Endothelial cell of umbilical vein (primary cell): Measurements from ENCODE around the gene NRBP1. TPM values are rescaled to one million over a fixed set of nuclear protein-coding genes. Genes with fewer than 3 reads are reported as not detected.

ENCODE experiments used
- BruUV-seq: library from RNA; stranded (reverse); fragments of 400-500 nt; replicated peaks from 2 replicates; lab custom pipeline; 2021; lab: Mats Ljungman, UMichigan
- CTCF ChIA-PET: fragments of 300-600, 350-600 bp; sonication (Branson Sonifier 250); formaldehyde crosslinking; loops from one replicate; lab custom pipeline; 2021; ENCODE audit warnings: antibody characterized with exemption, inconsistent platforms; lab: Charles Lee
- POLR2A ChIA-PET: fragments of 300-600, 350-600 bp; sonication (Branson Sonifier 250); formaldehyde crosslinking; loops from one replicate; lab custom pipeline; 2021; ENCODE audit warnings: antibody characterized with exemption, inconsistent platforms; lab: Charles Lee
- DNase-seq: peaks from one replicate; pipeline ENCODE4 v3.0.0-alpha.2; 2011; ENCODE audit warnings: low read depth, low spot score
- FAIRE-seq: peaks from 2 replicates; lab custom pipeline; 2011; peaks lifted over from hg19 to GRCh38; lab: Jason Lieb, UNC
- H2AFZ ChIP-seq: 2 replicates; pipeline ENCODE4 v1.6.0; 2012; ENCODE audit warnings: low read depth, low read length, control low read depth, inconsistent platforms
- H3K27ac ChIP-seq: 2 replicates; pipeline ENCODE4 v1.5.1; 2011; ENCODE audit warnings: low read depth, mild to moderate bottlenecking, control low read depth, low read length, moderate library complexity; ENCODE audit not compliant: insufficient read depth
- H3K27me3 ChIP-seq, 2 experiments: 2 replicates each; pipeline versions ENCODE4 v1.6.0 to v1.6.1; 2011; ENCODE audit warnings: low read length in 2 of 2, mixed read lengths in 1 of 2; ENCODE audit not compliant: control insufficient read depth in 2 of 2, insufficient read depth in 2 of 2
- H3K36me3 ChIP-seq, 2 experiments: 2 replicates in 1 of 2; 3 replicates in 1 of 2; pipeline ENCODE4 v1.5.1; 2011; ENCODE audit warnings: low read length in 2 of 2, mild to moderate bottlenecking in 1 of 2, moderate library complexity in 1 of 2; ENCODE audit not compliant: control insufficient read depth in 2 of 2, insufficient read depth in 2 of 2; ENCODE audit errors: extremely low read depth in 1 of 2
- H3K4me1 ChIP-seq: 3 replicates; pipeline ENCODE4 v1.5.1; 2011; ENCODE audit warnings: mild to moderate bottlenecking, low read length; ENCODE audit not compliant: control insufficient read depth, insufficient read depth; ENCODE audit errors: extremely low read depth
- H3K4me2 ChIP-seq: 2 replicates; pipeline ENCODE4 v1.6.1; 2011; ENCODE audit warnings: low read length, control low read depth, mixed read lengths; ENCODE audit not compliant: insufficient read depth
- H3K4me3 ChIP-seq, 3 experiments: fragments of 200-600 bp in 1 of 3; sonication (generic), shearing (Covaris generic) in 1 of 3; replicated peaks in 1 of 3; 2 replicates each; pipeline ENCODE4 v1.5.1; 2011 to 2016; ENCODE audit warnings: control low read depth in 3 of 3, low read length in 3 of 3, mild to moderate bottlenecking in 2 of 3, inconsistent platforms in 1 of 3, low read depth in 1 of 3, moderate library complexity in 1 of 3; ENCODE audit not compliant: insufficient read depth in 1 of 3
- H3K79me2 ChIP-seq: 2 replicates; pipeline ENCODE4 v1.6.0; 2012; ENCODE audit warnings: low read length, inconsistent platforms; ENCODE audit not compliant: control insufficient read depth, insufficient read depth
- H3K9ac ChIP-seq: replicated peaks from 2 replicates; pipeline ENCODE3; 2011; ENCODE audit warnings: low read length, control low read depth; ENCODE audit not compliant: insufficient read depth; ENCODE audit errors: extremely low read depth
- H3K9me1 ChIP-seq: replicated peaks from 3 replicates; pipeline ENCODE4 v1.6.0; 2011; ENCODE audit warnings: mild to moderate bottlenecking, low read length; ENCODE audit not compliant: control insufficient read depth, insufficient read depth; ENCODE audit errors: extremely low read depth
- H3K9me3 ChIP-seq: replicated peaks from 2 replicates; pipeline ENCODE4 v1.5.1; 2012; ENCODE audit warnings: low read length, inconsistent platforms; ENCODE audit not compliant: control insufficient read depth, insufficient read depth
- H4K20me1 ChIP-seq: replicated peaks from 2 replicates; pipeline ENCODE3; 2011; ENCODE audit warnings: mild to moderate bottlenecking, low read length; ENCODE audit not compliant: control insufficient read depth, insufficient read depth; ENCODE audit errors: extremely low read depth
- EZH2 ChIP-seq: IDR thresholded peaks from 2 replicates; pipeline ENCODE4 v1.6.1; 2012; ENCODE audit warnings: borderline replicate concordance, low read depth, mild to moderate bottlenecking, moderate library complexity, low read length, inconsistent platforms; ENCODE audit not compliant: severe bottlenecking
- FOS ChIP-seq: IDR thresholded peaks from 2 replicates; pipeline ENCODE4 v1.6.1; 2011; ENCODE audit warnings: mild to moderate bottlenecking, low read length, moderate library complexity, borderline replicate concordance; ENCODE audit not compliant: insufficient read depth
- GATA2 ChIP-seq: IDR thresholded peaks from 2 replicates; pipeline ENCODE4 v1.7.0; 2011; ENCODE audit warnings: low read depth, mild to moderate bottlenecking, moderate library complexity, mixed read lengths, low read length; ENCODE audit not compliant: insufficient read length, insufficient read depth
- JUN ChIP-seq: IDR thresholded peaks from 2 replicates; pipeline ENCODE4 v1.6.1; 2011; ENCODE audit warnings: borderline replicate concordance, low read depth; ENCODE audit not compliant: insufficient read length, insufficient read depth
- MYC ChIP-seq: IDR thresholded peaks from one replicate; pipeline ENCODE4 v1.6.1; 2011; ENCODE audit warnings: mild to moderate bottlenecking, low read depth, low read length
- POLR2A ChIP-seq: IDR thresholded peaks from 2 replicates; pipeline ENCODE4 v1.6.1; 2012; ENCODE audit warnings: low read depth, mild to moderate bottlenecking, control low read depth, low read length
- POLR2AphosphoS5 ChIP-seq: IDR thresholded peaks from 2 replicates; pipeline ENCODE4 v1.6.1; 2012; ENCODE audit warnings: low read depth, mild to moderate bottlenecking, control low read depth, low read length, moderate library complexity; ENCODE audit not compliant: insufficient read depth
- dilution Hi-C: fragments of 300-500 bp; cut with MboI; formaldehyde crosslinking; loops from one replicate; pipeline ENCODE4 v1.15.0; 2019; ENCODE audit warnings: low sequenced_read_pairs; ENCODE audit not compliant: extremely low pct_ligation_motif_present
- intact Hi-C: fragments of 100-400 bp; cut with micrococcal nuclease; formaldehyde crosslinking; loops from one replicate; pipeline ENCODE4 v1.10.0; 2022
- polyA plus RNA-seq, 4 experiments: library from polyadenylated mRNA; depleted of rRNA in 3 of 4; stranded (reverse) in 3 of 4; unstranded in 1 of 4; fragments of >200 nt; gene quantifications; 2 replicates each; pipeline versions ENCODE4 v1.2.1 to v1.2.3, GENCODE V29; 2011 to 2012; ENCODE audit warnings: missing spikeins in 1 of 4
- total RNA-seq: library from RNA; stranded (reverse); gene quantifications from 2 replicates; pipeline ENCODE4 v1.2.3, GENCODE V29; 2021
- TF ChIP-seq, protein P1 (sequence below), 2 donors: IDR thresholded peaks; 1 replicate in 1 of 2; 2 replicates in 1 of 2; pipeline ENCODE4 v1.5.1; 2011; ENCODE audit warnings: low read length in 2 of 2, mild to moderate bottlenecking in 2 of 2, moderate library complexity in 2 of 2, control low read depth in 1 of 2, inconsistent platforms in 1 of 2, low read depth in 1 of 2; ENCODE audit not compliant: insufficient read depth in 1 of 2; ENCODE audit errors: extremely low read depth in 1 of 2
- TF ChIP-seq, protein P2 (sequence below): IDR thresholded peaks from 2 replicates; pipeline ENCODE4 v1.6.1; 2011; ENCODE audit not compliant: insufficient read depth, insufficient read length

The NRBP1 gene
- total and polyA plus RNA-seq, 2 donors (not counting 3 experiments of a cell fraction or from before 2014, with no cell fraction given), result 130 to 169 TPM

GRCh38 chr2:27428978-27429541, 629 bp downstream of the NRBP1 start:
- Histone ChIP-seq H3K9me3 (no peaks in the 10 kb centered on the region), H3K9ac (peak overlapping the region; percentile 97), H3K4me1 (peaks cover 26% of the 10 kb centered on the region), H4K20me1 (no peaks in the 10 kb centered on the region), H3K9me1 (no peaks in the 10 kb centered on the region), H3K79me2 (peaks cover 39% of the 10 kb centered on the region), H3K4me2 (peak overlapping the region; percentile 78), H2AFZ (peak overlapping the region; percentile 70), H3K27ac (peak overlapping the region; percentile 86), H3K4me3 (peak overlapping the region; percentile 68 to 93 (median 86)), H3K27me3 (no peaks in the 10 kb centered on the region), H3K36me3 (peaks cover 6 to 8% of the 10 kb centered on the region in 2 experiments)
- dilution Hi-C loops, result no loop called here
- peak; percentile 82 for FAIRE-seq
- TF ChIP-seq GATA2 (no peak), FOS (no peak), EZH2 (no peak), MYC (no peak), POLR2A (no peak), POLR2AphosphoS5 (no peak), JUN (no peak)
- TF ChIP-seq, protein P1, sequence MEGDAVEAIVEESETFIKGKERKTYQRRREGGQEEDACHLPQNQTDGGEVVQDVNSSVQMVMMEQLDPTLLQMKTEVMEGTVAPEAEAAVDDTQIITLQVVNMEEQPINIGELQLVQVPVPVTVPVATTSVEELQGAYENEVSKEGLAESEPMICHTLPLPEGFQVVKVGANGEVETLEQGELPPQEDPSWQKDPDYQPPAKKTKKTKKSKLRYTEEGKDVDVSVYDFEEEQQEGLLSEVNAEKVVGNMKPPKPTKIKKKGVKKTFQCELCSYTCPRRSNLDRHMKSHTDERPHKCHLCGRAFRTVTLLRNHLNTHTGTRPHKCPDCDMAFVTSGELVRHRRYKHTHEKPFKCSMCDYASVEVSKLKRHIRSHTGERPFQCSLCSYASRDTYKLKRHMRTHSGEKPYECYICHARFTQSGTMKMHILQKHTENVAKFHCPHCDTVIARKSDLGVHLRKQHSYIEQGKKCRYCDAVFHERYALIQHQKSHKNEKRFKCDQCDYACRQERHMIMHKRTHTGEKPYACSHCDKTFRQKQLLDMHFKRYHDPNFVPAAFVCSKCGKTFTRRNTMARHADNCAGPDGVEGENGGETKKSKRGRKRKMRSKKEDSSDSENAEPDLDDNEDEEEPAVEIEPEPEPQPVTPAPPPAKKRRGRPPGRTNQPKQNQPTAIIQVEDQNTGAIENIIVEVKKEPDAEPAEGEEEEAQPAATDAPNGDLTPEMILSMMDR (IDR thresholded peaks at IDR 0.05; ENCODE audit: extremely low read depth in 1 of 2, insufficient read depth in 1 of 2, low read depth in 1 of 2, low read length in 2 of 2), result no peak
- TF ChIP-seq, protein P2, sequence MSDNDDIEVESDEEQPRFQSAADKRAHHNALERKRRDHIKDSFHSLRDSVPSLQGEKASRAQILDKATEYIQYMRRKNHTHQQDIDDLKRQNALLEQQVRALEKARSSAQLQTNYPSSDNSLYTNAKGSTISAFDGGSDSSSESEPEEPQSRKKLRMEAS, result no peak
- ChIA-PET CTCF (interaction anchor here (0.6 to 4.9 kb wide), 10 partner anchors 14 to 254 kb away, joined by 3 to 75 read pairs (median 4); partner anchors contain the start of genes PPM1G, SLC4A1AP, SUPT7L and ZNF513), POLR2A (interaction anchor here (0.6 to 2.6 kb wide), 2 partner anchors 20 to 109 kb away, joined by 5 to 18 read pairs; partner anchors contain the start of gene PPM1G)
- BruUV-seq, result no TSS peak
- peak; percentile 90 for DNase-seq
- intact Hi-C loops, result loop anchor here (1.0 to 5.0 kb wide), 8 partner anchors 12 to 254 kb away; partner anchors contain the start of genes GTF3C2, IFT172, PPM1G and ZNF512
